IMR-90 (cell line): ENCODE results near the gene UGT1A10. TPM values are rescaled to one million over a fixed set of nuclear protein-coding genes. Genes with fewer than 3 reads are reported as not detected.

Source experiments
- ATAC-seq: fragments of 200-7000 bp; cut with Tn5 transposase; 2 replicates; pipeline ENCODE4 v1.9.1; 2020; ENCODE audit warnings: low read depth, mild to moderate bottlenecking, moderate library complexity
- BruUV-seq: library from RNA; stranded (reverse); fragments of 400-500 nt; replicated peaks from 2 replicates; lab custom pipeline; 2021; lab: Mats Ljungman, UMichigan
- CTCF ChIA-PET: fragments of 300-600 bp; formaldehyde crosslinking; extraction: SDS; loops from one replicate; lab custom pipeline; 2021; ENCODE audit warnings: antibody characterized with exemption; lab: Yijun Ruan, JAX
- POLR2A ChIA-PET: fragments of 300-600 bp; sonication (Branson Sonifier 250); formaldehyde crosslinking; loops from one replicate; lab custom pipeline; 2022; ENCODE audit warnings: antibody characterized with exemption; ENCODE audit not compliant: unreplicated experiment; lab: Charles Lee
- DNase-seq: peaks from one replicate; pipeline ENCODE4 v3.0.0; 2013
- H2AFZ ChIP-seq: replicated peaks from 2 replicates; pipeline ENCODE3; 2013; ENCODE audit warnings: low read length, mild to moderate bottlenecking; ENCODE audit not compliant: poor library complexity
- H2AK5ac ChIP-seq: 2 replicates; pipeline ENCODE4 v1.6.1; 2013; ENCODE audit warnings: low read depth, low read length, inconsistent platforms
- H2AK9ac ChIP-seq: replicated peaks from 2 replicates; pipeline ENCODE3; 2013; ENCODE audit warnings: mild to moderate bottlenecking, low read depth, low read length, moderate library complexity; ENCODE audit not compliant: poor library complexity
- H2BK120ac ChIP-seq: 2 replicates; pipeline ENCODE4 v1.6.1; 2013; ENCODE audit warnings: low read depth, low read length, inconsistent platforms
- H2BK15ac ChIP-seq: 3 replicates; pipeline ENCODE4 v1.6.1; 2013; ENCODE audit warnings: low read depth, low read length, inconsistent platforms
- H2BK20ac ChIP-seq: 2 replicates; pipeline ENCODE4 v1.6.1; 2013; ENCODE audit warnings: low read depth, mild to moderate bottlenecking, inconsistent platforms, low read length, moderate library complexity
- H2BK5ac ChIP-seq: 2 replicates; pipeline ENCODE4 v1.6.1; 2013; ENCODE audit warnings: mild to moderate bottlenecking, low read depth, low read length, inconsistent platforms; ENCODE audit not compliant: poor library complexity, severe bottlenecking
- H3K14ac ChIP-seq: replicated peaks from 2 replicates; pipeline ENCODE4 v1.6.1; 2013; ENCODE audit warnings: low read depth, low read length, inconsistent platforms
- H3K18ac ChIP-seq: 2 replicates; pipeline ENCODE4 v1.6.1; 2013; ENCODE audit warnings: low read depth, low read length, control low read depth
- H3K23ac ChIP-seq: 2 replicates; pipeline ENCODE4 v1.6.1; 2013; ENCODE audit warnings: low read depth, low read length, inconsistent platforms
- H3K27ac ChIP-seq: 2 replicates; pipeline ENCODE4 v1.5.1; 2013; ENCODE audit warnings: mild to moderate bottlenecking, control low read depth, low read length; ENCODE audit not compliant: insufficient read depth
- H3K27me3 ChIP-seq: 2 replicates; pipeline ENCODE4 v1.6.1; 2013; ENCODE audit warnings: low read length; ENCODE audit not compliant: control insufficient read depth, insufficient read depth
- H3K36me3 ChIP-seq: 2 replicates; pipeline ENCODE4 v1.6.1; 2013; ENCODE audit warnings: low read length, mixed read lengths; ENCODE audit not compliant: control insufficient read depth, insufficient read depth
- H3K4ac ChIP-seq: 2 replicates; pipeline ENCODE4 v1.6.1; 2013; ENCODE audit warnings: low read depth, low read length, inconsistent platforms
- H3K4me1 ChIP-seq: 2 replicates; pipeline ENCODE4 v1.6.1; 2013; ENCODE audit warnings: low read length, mixed read lengths; ENCODE audit not compliant: control insufficient read depth, insufficient read depth
- H3K4me2 ChIP-seq: 2 replicates; pipeline ENCODE4 v1.6.1; 2013; ENCODE audit warnings: low read depth, mild to moderate bottlenecking, control low read depth, low read length, moderate library complexity
- H3K4me3 ChIP-seq: 2 replicates; pipeline ENCODE4 v1.5.1; 2013; ENCODE audit warnings: low read depth, mild to moderate bottlenecking, control low read depth, low read length, moderate library complexity; ENCODE audit not compliant: insufficient read depth
- H3K56ac ChIP-seq: 2 replicates; pipeline ENCODE4 v1.6.1; 2013; ENCODE audit warnings: low read length, inconsistent platforms; ENCODE audit not compliant: insufficient read depth; ENCODE audit errors: extremely low read depth
- H3K79me1 ChIP-seq, 2 experiments: 2 replicates each; pipeline ENCODE4 v1.6.1; 2013; ENCODE audit warnings: low read length in 2 of 2, inconsistent platforms in 1 of 2, low read depth in 1 of 2
- H3K9ac ChIP-seq: 2 replicates; pipeline ENCODE4 v1.6.1; 2013; ENCODE audit warnings: low read depth, low read length, control low read depth
- H3K9me1 ChIP-seq: 2 replicates; pipeline ENCODE4 v1.6.1; 2013; ENCODE audit warnings: low read length, inconsistent platforms; ENCODE audit not compliant: insufficient read depth
- H3K9me3 ChIP-seq: 2 replicates; pipeline ENCODE4 v1.6.1; 2013; ENCODE audit warnings: low read length; ENCODE audit not compliant: control insufficient read depth, insufficient read depth
- H4K20me1 ChIP-seq: 2 replicates; pipeline ENCODE4 v1.6.1; 2013; ENCODE audit warnings: low read length, inconsistent platforms; ENCODE audit not compliant: insufficient read depth
- H4K5ac ChIP-seq: 2 replicates; pipeline ENCODE4 v1.6.1; 2013; ENCODE audit warnings: mild to moderate bottlenecking, low read depth, low read length, control low read depth
- H4K8ac ChIP-seq, 2 experiments: 2 replicates each; pipeline ENCODE4 v1.6.1; 2013; ENCODE audit warnings: low read depth in 2 of 2, low read length in 2 of 2, control low read depth in 1 of 2, inconsistent platforms in 1 of 2
- H4K91ac ChIP-seq: 2 replicates; pipeline ENCODE4 v1.6.1; 2013; ENCODE audit warnings: low read depth, low read length, inconsistent platforms; ENCODE audit not compliant: insufficient read depth
- BHLHE40 ChIP-seq: fragments of 150-350 bp; IDR thresholded peaks from 2 replicates; pipeline ENCODE4 v1.6.1; 2016; ENCODE audit warnings: mild to moderate bottlenecking, low read depth, low read length
- CEBPB ChIP-seq: IDR thresholded peaks from 2 replicates; pipeline ENCODE4 v1.6.1; 2012; ENCODE audit warnings: low read depth, low read length, improper control_type of control experiment
- CHD1 ChIP-seq: IDR thresholded peaks from 2 replicates; pipeline ENCODE4 v1.6.1; 2012; ENCODE audit warnings: low read depth, low read length, improper control_type of control experiment
- FOS ChIP-seq: fragments of 150-350 bp; IDR thresholded peaks from 2 replicates; pipeline ENCODE4 v1.6.1; 2016; ENCODE audit warnings: low read depth, low read length
- MAFK ChIP-seq: IDR thresholded peaks from 2 replicates; pipeline ENCODE4 v1.6.1; 2012; ENCODE audit warnings: low read depth, low read length, improper control_type of control experiment
- MAZ ChIP-seq: IDR thresholded peaks from 2 replicates; pipeline ENCODE4 v1.6.1; 2012; ENCODE audit warnings: low read depth, mild to moderate bottlenecking, low read length, improper control_type of control experiment, moderate library complexity, borderline replicate concordance
- MXI1 ChIP-seq: IDR thresholded peaks from 2 replicates; pipeline ENCODE4 v1.6.1; 2012; ENCODE audit warnings: low read depth, mild to moderate bottlenecking, low read length, moderate library complexity, borderline replicate concordance
- NFE2L2 ChIP-seq: fragments of 150-350 bp; IDR thresholded peaks from 2 replicates; pipeline ENCODE4 v1.6.1; 2016; ENCODE audit warnings: low read depth, mild to moderate bottlenecking, low read length
- RAD21 ChIP-seq: IDR thresholded peaks from 2 replicates; pipeline ENCODE4 v1.6.1; 2012; ENCODE audit warnings: low read length, improper control_type of control experiment
- RFX5 ChIP-seq: IDR thresholded peaks from 2 replicates; pipeline ENCODE4 v1.8.0; 2012; ENCODE audit warnings: low read depth, mild to moderate bottlenecking, low read length, moderate library complexity
- SMC3 ChIP-seq: fragments of 150-350 bp; IDR thresholded peaks from 2 replicates; pipeline ENCODE4 v1.6.1; 2016; ENCODE audit warnings: low read depth, mild to moderate bottlenecking, antibody characterized with exemption, low read length, moderate library complexity
- WGBS, 2 experiments: methylation state at CpG; one replicate each; pipeline versions ENCODE4 v1.1.5 to v1.1.7; 2013; ENCODE audit warnings: missing lambda C conversion rate in 2 of 2; ENCODE audit not compliant: insufficient read length in 1 of 2; ENCODE audit errors: extremely low coverage in 2 of 2; 5-methylcytosine and 5-hydroxymethylcytosine counted together
- dilution Hi-C: fragments of 300-500 bp; cut with HindIII; formaldehyde crosslinking; loops from one replicate; pipeline ENCODE4 v1.14.3; 2018; ENCODE audit warnings: low sequenced_read_pairs; ENCODE audit not compliant: unreplicated experiment
- in situ Hi-C: fragments of 300-500 bp; cut with MboI; formaldehyde crosslinking; loops from 3 replicates; pipeline ENCODE4 v1.14.3; 2019; ENCODE audit warnings: low sequenced_read_pairs, inconsistent platforms, mixed read lengths
- intact Hi-C: fragments of 100-400 bp; cut with micrococcal nuclease; formaldehyde crosslinking; loops from 2 replicates; pipeline ENCODE4 v1.10.0; 2022
- polyA plus RNA-seq, 3 experiments: library from polyadenylated mRNA; depleted of rRNA; stranded (reverse); fragments of >200 nt; gene quantifications; 2 replicates each; pipeline ENCODE4 v1.2.3, GENCODE V29; 2012; ENCODE audit warnings: low replicate concordance in 1 of 3
- total RNA-seq: library from RNA; depleted of rRNA; stranded (reverse); fragments of >200 nt; gene quantifications from 2 replicates; pipeline ENCODE4 v1.2.3, GENCODE V29; 2012
- TF ChIP-seq, protein P1 (sequence below): fragments of 150-350 bp; IDR thresholded peaks from 2 replicates; pipeline ENCODE4 v1.6.1; 2016; ENCODE audit warnings: low read depth, mild to moderate bottlenecking, low read length, moderate library complexity, borderline replicate concordance
- TF ChIP-seq, protein P2 (sequence below): fragments of 150-350 bp; IDR thresholded peaks from 2 replicates; pipeline ENCODE4 v1.6.1; 2017; ENCODE audit warnings: mild to moderate bottlenecking, antibody characterized with exemption, low read length, low read depth
- TF ChIP-seq, protein P3 (sequence below): conservative IDR thresholded peaks from 2 replicates; pipeline ENCODE4 v1.5.1; 2012; ENCODE audit warnings: mild to moderate bottlenecking, low read depth, low read length, improper control_type of control experiment

The UGT1A10 gene
- total and polyA plus RNA-seq, 2 of the 4 experiments (the other 2 are of a cell fraction): not detected

DNA sequence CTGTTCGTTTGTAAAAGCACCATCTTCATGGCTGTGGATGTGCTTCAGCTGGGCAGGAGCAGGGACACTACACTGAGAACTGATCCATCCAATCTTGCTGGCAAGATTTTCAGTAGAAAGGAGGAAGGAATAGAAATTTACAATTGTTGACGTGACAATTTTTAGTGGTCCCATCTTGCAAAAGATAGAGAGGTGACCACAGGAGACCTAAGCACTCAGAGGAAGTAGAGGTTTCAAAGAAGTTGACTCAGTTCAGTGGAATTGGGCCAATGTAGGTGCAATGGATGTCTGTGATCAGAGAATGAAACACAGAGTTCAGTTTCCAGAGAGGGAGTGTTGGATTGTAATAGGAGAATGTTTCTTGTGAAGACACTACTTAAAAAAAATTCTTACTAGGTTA is 77.9 kb downstream of the UGT1A10 start:
- Histone ChIP-seq H2BK5ac (no peak overlapping the region), H2BK20ac (no peak overlapping the region), H2BK120ac (no peak overlapping the region), H3K14ac (no peak overlapping the region), H3K56ac (no peak overlapping the region), H3K23ac (no peak overlapping the region), H2AK9ac (no peak overlapping the region), H3K36me3 (no peaks in the 10 kb centered on the region), H3K9me3 (no peaks in the 10 kb centered on the region), H2AK5ac (no peak overlapping the region), H3K27me3 (peaks cover 4% of the 10 kb centered on the region; the same call in 1 of the 2 replicates), H4K91ac (no peak overlapping the region), H3K18ac (no peak overlapping the region), H4K5ac (no peak overlapping the region), H3K79me1 (no peaks in the 10 kb centered on the region), H3K9ac (no peak overlapping the region), H2BK15ac (no peak overlapping the region), H4K8ac (no peak overlapping the region), H3K9me1 (no peaks in the 10 kb centered on the region), H3K4me1 (no peaks in the 10 kb centered on the region), H3K4me2 (no peak overlapping the region), H3K4ac (no peak overlapping the region), H3K27ac (no peak overlapping the region), H3K4me3 (no peak overlapping the region), H2AFZ (no peak overlapping the region), H4K20me1 (no peaks in the 10 kb centered on the region)
- DNase-seq (no peak), ATAC-seq (no peak)
- BruUV-seq: no TSS peak
- dilution Hi-C loops: no loop called here
- CTCF ChIA-PET: no interaction called here
- WGBS, 2 experiments: 100% methylated on average over 1 of the region's 2 CpGs; no CpG with 5 or more reads in 1 of the 2 experiments
- intact Hi-C loops: loop anchor here (1.0 to 5.0 kb wide), 4 partner anchors 157 to 1403 kb away; no protein-coding TSS in a partner anchor
- POLR2A ChIA-PET: no interaction called here
- TF ChIP-seq MXI1 (no peak), BHLHE40 (no peak), MAZ (no peak), FOS (no peak), CEBPB (no peak), SMC3 (no peak), NFE2L2 (no peak), CHD1 (no peak), RAD21 (no peak), MAFK (no peak), RFX5 (no peak)
- TF ChIP-seq, protein P1, sequence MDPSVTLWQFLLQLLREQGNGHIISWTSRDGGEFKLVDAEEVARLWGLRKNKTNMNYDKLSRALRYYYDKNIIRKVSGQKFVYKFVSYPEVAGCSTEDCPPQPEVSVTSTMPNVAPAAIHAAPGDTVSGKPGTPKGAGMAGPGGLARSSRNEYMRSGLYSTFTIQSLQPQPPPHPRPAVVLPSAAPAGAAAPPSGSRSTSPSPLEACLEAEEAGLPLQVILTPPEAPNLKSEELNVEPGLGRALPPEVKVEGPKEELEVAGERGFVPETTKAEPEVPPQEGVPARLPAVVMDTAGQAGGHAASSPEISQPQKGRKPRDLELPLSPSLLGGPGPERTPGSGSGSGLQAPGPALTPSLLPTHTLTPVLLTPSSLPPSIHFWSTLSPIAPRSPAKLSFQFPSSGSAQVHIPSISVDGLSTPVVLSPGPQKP: no peak
- TF ChIP-seq, protein P2, sequence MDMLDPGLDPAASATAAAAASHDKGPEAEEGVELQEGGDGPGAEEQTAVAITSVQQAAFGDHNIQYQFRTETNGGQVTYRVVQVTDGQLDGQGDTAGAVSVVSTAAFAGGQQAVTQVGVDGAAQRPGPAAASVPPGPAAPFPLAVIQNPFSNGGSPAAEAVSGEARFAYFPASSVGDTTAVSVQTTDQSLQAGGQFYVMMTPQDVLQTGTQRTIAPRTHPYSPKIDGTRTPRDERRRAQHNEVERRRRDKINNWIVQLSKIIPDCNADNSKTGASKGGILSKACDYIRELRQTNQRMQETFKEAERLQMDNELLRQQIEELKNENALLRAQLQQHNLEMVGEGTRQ: no peak
- TF ChIP-seq, protein P3, sequence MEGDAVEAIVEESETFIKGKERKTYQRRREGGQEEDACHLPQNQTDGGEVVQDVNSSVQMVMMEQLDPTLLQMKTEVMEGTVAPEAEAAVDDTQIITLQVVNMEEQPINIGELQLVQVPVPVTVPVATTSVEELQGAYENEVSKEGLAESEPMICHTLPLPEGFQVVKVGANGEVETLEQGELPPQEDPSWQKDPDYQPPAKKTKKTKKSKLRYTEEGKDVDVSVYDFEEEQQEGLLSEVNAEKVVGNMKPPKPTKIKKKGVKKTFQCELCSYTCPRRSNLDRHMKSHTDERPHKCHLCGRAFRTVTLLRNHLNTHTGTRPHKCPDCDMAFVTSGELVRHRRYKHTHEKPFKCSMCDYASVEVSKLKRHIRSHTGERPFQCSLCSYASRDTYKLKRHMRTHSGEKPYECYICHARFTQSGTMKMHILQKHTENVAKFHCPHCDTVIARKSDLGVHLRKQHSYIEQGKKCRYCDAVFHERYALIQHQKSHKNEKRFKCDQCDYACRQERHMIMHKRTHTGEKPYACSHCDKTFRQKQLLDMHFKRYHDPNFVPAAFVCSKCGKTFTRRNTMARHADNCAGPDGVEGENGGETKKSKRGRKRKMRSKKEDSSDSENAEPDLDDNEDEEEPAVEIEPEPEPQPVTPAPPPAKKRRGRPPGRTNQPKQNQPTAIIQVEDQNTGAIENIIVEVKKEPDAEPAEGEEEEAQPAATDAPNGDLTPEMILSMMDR: no peak
- in situ Hi-C loops: loop anchor here (5.0 kb wide), 1 partner anchor 267 kb away; no protein-coding TSS in a partner anchor
